ENCODE data around the gene ATP5PD.

Gene ATP5PD

DNA sequence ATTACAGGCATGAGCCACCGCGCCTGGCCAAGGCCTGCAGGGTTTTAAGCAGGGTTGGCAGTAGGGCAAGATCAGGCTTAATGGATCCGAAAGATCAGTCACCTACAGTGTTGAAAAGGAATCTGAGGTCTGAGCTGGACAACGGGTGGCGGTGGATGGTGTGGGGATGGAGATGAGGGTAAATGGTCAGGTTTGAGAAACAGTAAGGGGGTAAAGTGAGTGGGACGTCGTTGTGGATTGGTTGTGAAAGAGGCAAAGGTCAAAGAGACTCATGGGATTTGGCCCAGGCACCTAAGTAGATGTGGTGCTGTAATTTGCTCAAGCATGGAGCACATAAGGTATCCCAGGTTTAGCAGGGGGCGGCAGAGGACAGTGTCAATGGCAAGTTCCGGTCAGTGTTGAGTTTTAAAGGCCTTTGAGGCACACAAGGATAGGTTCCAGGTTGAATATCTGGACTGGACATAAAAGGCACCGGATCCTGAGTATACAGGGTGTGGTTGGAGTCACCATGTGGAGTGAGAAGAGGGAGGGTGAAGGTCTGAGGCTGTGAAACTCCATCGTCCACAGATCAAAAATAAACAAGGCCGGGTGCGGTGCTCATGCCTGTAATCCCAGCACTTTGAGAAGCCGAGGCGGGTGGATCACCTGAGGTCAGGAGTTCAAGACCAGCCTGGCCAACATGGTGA lies 39.9 kb upstream of the ATP5PD start:
- Histone ChIP-seq H3K9ac (ENCODE audit: low read length) (no peak overlapping the region), H3K4me1 (ENCODE audit: control insufficient read depth, insufficient read depth, low read length) (peaks cover 66% of the 10 kb centered on the region), H3K9me3 (ENCODE audit: control insufficient read depth, low read length) (no peaks in the 10 kb centered on the region), H3K36me3 (ENCODE audit: control insufficient read depth, insufficient read depth, low read length) (no peaks in the 10 kb centered on the region), H3K27me3 (ENCODE audit: control insufficient read depth, insufficient read depth, low read length) (no peaks in the 10 kb centered on the region), H3K4me3 (ENCODE audit: low read length) (no peak overlapping the region)

GRCh38 chr17:75084039-75084660 lies 37.4 kb upstream of the ATP5PD start:
- Histone ChIP-seq H3K9ac (ENCODE audit: low read length) (no peak overlapping the region), H3K27me3 (ENCODE audit: control insufficient read depth, insufficient read depth, low read length) (no peaks in the 10 kb centered on the region), H3K36me3 (ENCODE audit: control insufficient read depth, insufficient read depth, low read length) (no peaks in the 10 kb centered on the region), H3K4me1 (ENCODE audit: control insufficient read depth, insufficient read depth, low read length) (peaks cover 49% of the 10 kb centered on the region), H3K9me3 (ENCODE audit: control insufficient read depth, low read length) (no peaks in the 10 kb centered on the region), H3K4me3 (ENCODE audit: low read length) (no peak overlapping the region)

- no peak overlapping the region for H3K4me3 ChIP-seq (ENCODE audit: low read length)
- H3K9me3 ChIP-seq (ENCODE audit: control insufficient read depth, low read length) = no peaks in the 10 kb centered on the region
- no peaks in the 10 kb centered on the region for H3K27me3 ChIP-seq (ENCODE audit: control insufficient read depth, insufficient read depth, low read length)
- H3K4me1 ChIP-seq (ENCODE audit: control insufficient read depth, insufficient read depth, low read length) = peaks cover 49% of the 10 kb centered on the region
- no peaks in the 10 kb centered on the region for H3K36me3 ChIP-seq (ENCODE audit: control insufficient read depth, insufficient read depth, low read length)
- H3K9ac ChIP-seq (ENCODE audit: low read length) = no peak overlapping the region
These were observed 35.9 kb upstream of the ATP5PD start for GRCh38 chr17:75082683-75083082.

GRCh38 chr17:75081611-75082540 lies 35.1 kb upstream of the ATP5PD start:
- Histone ChIP-seq H3K9ac (ENCODE audit: low read length) (no peak overlapping the region), H3K27me3 (ENCODE audit: control insufficient read depth, insufficient read depth, low read length) (no peaks in the 10 kb centered on the region), H3K36me3 (ENCODE audit: control insufficient read depth, insufficient read depth, low read length) (no peaks in the 10 kb centered on the region), H3K4me3 (ENCODE audit: low read length) (no peak overlapping the region), H3K4me1 (ENCODE audit: control insufficient read depth, insufficient read depth, low read length) (peaks cover 50% of the 10 kb centered on the region), H3K9me3 (ENCODE audit: control insufficient read depth, low read length) (no peaks in the 10 kb centered on the region)

DNA sequence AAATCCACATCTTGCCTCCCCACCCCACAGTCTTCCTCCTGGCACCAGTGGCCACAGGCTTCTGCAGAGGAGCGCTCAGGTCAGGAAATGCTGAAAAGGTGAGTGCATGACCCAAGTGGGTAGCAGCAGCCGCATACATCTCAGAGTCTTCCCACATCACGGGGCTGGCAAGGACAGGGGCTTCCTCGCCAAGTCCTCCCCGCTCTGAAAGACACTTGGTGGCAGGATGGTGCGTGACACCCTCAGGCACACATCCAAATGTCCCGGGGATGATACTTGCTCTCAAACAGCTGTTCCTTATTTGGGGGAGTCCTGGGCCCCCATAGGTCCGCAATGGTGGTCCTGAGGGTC lies 32.2 kb upstream of the ATP5PD start:
- Histone ChIP-seq H3K4me3 (ENCODE audit: low read length) (no peak overlapping the region), H3K27me3 (ENCODE audit: control insufficient read depth, insufficient read depth, low read length) (no peaks in the 10 kb centered on the region), H3K4me1 (ENCODE audit: control insufficient read depth, insufficient read depth, low read length) (peaks cover 36% of the 10 kb centered on the region), H3K9me3 (ENCODE audit: control insufficient read depth, low read length) (no peaks in the 10 kb centered on the region), H3K9ac (ENCODE audit: low read length) (peak overlapping the region; percentile 40), H3K36me3 (ENCODE audit: control insufficient read depth, insufficient read depth, low read length) (no peaks in the 10 kb centered on the region)

DNA sequence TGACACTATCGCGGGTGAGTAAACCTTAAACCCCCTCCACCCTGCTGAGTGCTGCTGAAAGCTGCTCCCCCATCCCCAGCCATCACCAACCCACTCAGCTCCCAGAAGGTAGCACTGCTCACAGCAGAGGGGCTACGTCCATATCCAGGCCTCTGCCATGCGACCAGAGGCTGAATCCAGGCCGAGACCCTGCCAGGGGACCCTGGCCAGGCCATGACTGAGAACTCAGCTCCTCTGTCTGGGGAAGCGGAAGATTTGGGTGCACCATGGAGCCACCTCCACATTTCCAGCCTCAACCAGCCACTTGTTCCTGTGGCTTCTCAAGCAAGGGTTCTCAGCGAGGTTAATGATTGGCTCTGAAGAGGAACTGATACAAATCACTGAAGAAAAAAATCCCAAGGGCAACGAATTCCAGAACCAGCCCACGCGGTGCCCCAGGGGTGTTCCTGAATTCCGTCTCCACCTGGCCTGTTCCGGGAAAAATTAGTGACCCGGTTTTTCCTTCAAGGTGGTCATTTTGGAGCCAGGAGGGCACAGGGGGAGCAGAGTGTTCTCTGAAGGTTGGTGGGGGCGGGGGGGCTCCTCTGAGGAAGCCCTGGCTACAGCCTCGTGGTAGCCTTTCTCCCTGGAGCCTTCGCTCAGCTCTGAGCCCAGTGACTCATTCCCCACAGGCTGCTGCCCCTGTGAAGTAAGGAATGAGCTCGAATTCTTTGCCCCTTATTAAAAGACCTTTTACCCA lies 31.7 kb upstream of the ATP5PD start:
- no peaks in the 10 kb centered on the region for H3K9me3 ChIP-seq (ENCODE audit: control insufficient read depth, low read length)
- H3K4me1 ChIP-seq (ENCODE audit: control insufficient read depth, insufficient read depth, low read length) = peaks cover 32% of the 10 kb centered on the region
- peak overlapping the region; percentile 40 for H3K9ac ChIP-seq (ENCODE audit: low read length)
- no peaks in the 10 kb centered on the region for H3K36me3 ChIP-seq (ENCODE audit: control insufficient read depth, insufficient read depth, low read length)
- H3K4me3 ChIP-seq (ENCODE audit: low read length) = no peak overlapping the region
- no peaks in the 10 kb centered on the region for H3K27me3 ChIP-seq (ENCODE audit: control insufficient read depth, insufficient read depth, low read length)

- peak overlapping the region; percentile 66 for H3K9ac ChIP-seq (ENCODE audit: low read length)
These were observed 30.9 kb upstream of the ATP5PD start for GRCh38 chr17:75077496-75078283.

DNA sequence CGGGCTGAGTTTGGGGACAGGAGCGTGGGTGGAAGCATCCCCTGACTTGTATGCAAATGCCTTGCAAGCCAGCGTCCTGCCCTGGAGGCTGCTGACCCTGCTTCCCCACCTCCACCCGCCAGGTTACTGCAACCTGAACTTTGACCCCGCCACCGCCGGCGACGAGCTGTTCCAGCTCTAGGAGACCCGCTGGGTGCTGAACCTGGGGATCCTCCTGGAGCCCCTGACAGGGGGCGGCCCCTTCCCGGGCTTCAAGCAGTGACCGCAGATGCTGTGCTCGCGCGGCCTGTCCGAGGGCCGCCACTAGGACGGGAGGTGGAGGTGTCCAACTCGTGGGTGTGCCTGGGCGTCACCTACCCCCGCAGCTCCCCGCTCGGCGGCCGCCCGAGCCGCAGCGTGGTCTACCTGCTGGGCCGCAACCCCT lies 30.3 kb upstream of the ATP5PD start:
- peak overlapping the region; percentile 66 for H3K9ac ChIP-seq (ENCODE audit: low read length)
- H3K4me1 ChIP-seq (ENCODE audit: control insufficient read depth, insufficient read depth, low read length) = peaks cover 32% of the 10 kb centered on the region
- H3K27me3 ChIP-seq (ENCODE audit: control insufficient read depth, insufficient read depth, low read length) = no peaks in the 10 kb centered on the region
- H3K9me3 ChIP-seq (ENCODE audit: control insufficient read depth, low read length) = no peaks in the 10 kb centered on the region
- H3K4me3 ChIP-seq (ENCODE audit: low read length) = peak overlapping the region; percentile 36
- no peaks in the 10 kb centered on the region for H3K36me3 ChIP-seq (ENCODE audit: control insufficient read depth, insufficient read depth, low read length)

More at GRCh38 chr17:75077496-75078283, 30.9 kb upstream of the ATP5PD start:
- peaks cover 32% of the 10 kb centered on the region for H3K4me1 ChIP-seq (ENCODE audit: control insufficient read depth, insufficient read depth, low read length)
- peak overlapping the region; percentile 36 for H3K4me3 ChIP-seq (ENCODE audit: low read length)
- no peaks in the 10 kb centered on the region for H3K27me3 ChIP-seq (ENCODE audit: control insufficient read depth, insufficient read depth, low read length)
- H3K36me3 ChIP-seq (ENCODE audit: control insufficient read depth, insufficient read depth, low read length) = no peaks in the 10 kb centered on the region
- no peaks in the 10 kb centered on the region for H3K9me3 ChIP-seq (ENCODE audit: control insufficient read depth, low read length)

- Histone ChIP-seq H3K27me3 (ENCODE audit: control insufficient read depth, insufficient read depth, low read length) (no peaks in the 10 kb centered on the region), H3K36me3 (ENCODE audit: control insufficient read depth, insufficient read depth, low read length) (no peaks in the 10 kb centered on the region), H3K9ac (ENCODE audit: low read length) (no peak overlapping the region), H3K9me3 (ENCODE audit: control insufficient read depth, low read length) (no peaks in the 10 kb centered on the region), H3K4me3 (ENCODE audit: low read length) (no peak overlapping the region), H3K4me1 (ENCODE audit: control insufficient read depth, insufficient read depth, low read length) (peaks cover 32% of the 10 kb centered on the region)
These were observed 29.0 kb upstream of the ATP5PD start for GRCh38 chr17:75075597-75076336.

DNA sequence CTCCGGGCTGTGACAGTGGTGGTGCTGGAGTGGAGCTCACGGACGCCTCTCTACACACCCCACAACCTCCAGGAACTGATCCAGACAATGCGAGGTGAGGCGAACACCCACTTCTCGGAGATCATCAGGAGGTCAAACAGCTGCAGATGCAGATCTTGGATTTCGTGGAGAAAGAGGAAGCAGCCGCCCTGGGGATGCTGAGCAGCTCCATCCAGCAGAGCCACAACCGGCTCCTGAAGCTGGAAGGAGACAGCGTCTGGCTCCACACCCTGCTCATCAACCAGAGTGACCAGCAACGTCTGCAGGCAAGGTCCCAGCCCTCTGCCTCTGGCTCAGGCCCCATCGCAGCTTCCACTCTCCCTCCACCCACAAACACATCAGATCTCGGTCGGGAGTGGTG lies 27.8 kb upstream of the ATP5PD start:
- Histone ChIP-seq H3K9ac (ENCODE audit: low read length) (no peak overlapping the region), H3K4me1 (ENCODE audit: control insufficient read depth, insufficient read depth, low read length) (peaks cover 29% of the 10 kb centered on the region), H3K27me3 (ENCODE audit: control insufficient read depth, insufficient read depth, low read length) (no peaks in the 10 kb centered on the region), H3K4me3 (ENCODE audit: low read length) (no peak overlapping the region), H3K9me3 (ENCODE audit: control insufficient read depth, low read length) (no peaks in the 10 kb centered on the region), H3K36me3 (ENCODE audit: control insufficient read depth, insufficient read depth, low read length) (no peaks in the 10 kb centered on the region)
